IMR-90 (cell line): ENCODE data around the gene CDH15. TPM values are rescaled to one million over a fixed set of nuclear protein-coding genes. Genes with fewer than 3 reads are reported as not detected.

Experiments
- ATAC-seq: fragments of 200-7000 bp; cut with Tn5 transposase; 2 replicates; pipeline ENCODE4 v1.9.1; 2020; ENCODE audit warnings: low read depth, mild to moderate bottlenecking, moderate library complexity
- BruUV-seq: library from RNA; stranded (reverse); fragments of 400-500 nt; replicated peaks from 2 replicates; lab custom pipeline; 2021; lab: Mats Ljungman, UMichigan
- CTCF ChIA-PET: fragments of 300-600 bp; formaldehyde crosslinking; extraction: SDS; loops from one replicate; lab custom pipeline; 2021; ENCODE audit warnings: antibody characterized with exemption; lab: Yijun Ruan, JAX
- POLR2A ChIA-PET: fragments of 300-600 bp; sonication (Branson Sonifier 250); formaldehyde crosslinking; loops from one replicate; lab custom pipeline; 2022; ENCODE audit warnings: antibody characterized with exemption; ENCODE audit not compliant: unreplicated experiment; lab: Charles Lee
- DNase-seq: peaks from one replicate; pipeline ENCODE4 v3.0.0; 2013
- H2AFZ ChIP-seq: replicated peaks from 2 replicates; pipeline ENCODE3; 2013; ENCODE audit warnings: low read length, mild to moderate bottlenecking; ENCODE audit not compliant: poor library complexity
- H2AK5ac ChIP-seq: 2 replicates; pipeline ENCODE4 v1.6.1; 2013; ENCODE audit warnings: low read depth, low read length, inconsistent platforms
- H2AK9ac ChIP-seq: replicated peaks from 2 replicates; pipeline ENCODE3; 2013; ENCODE audit warnings: mild to moderate bottlenecking, low read depth, low read length, moderate library complexity; ENCODE audit not compliant: poor library complexity
- H2BK120ac ChIP-seq: 2 replicates; pipeline ENCODE4 v1.6.1; 2013; ENCODE audit warnings: low read depth, low read length, inconsistent platforms
- H2BK15ac ChIP-seq: 3 replicates; pipeline ENCODE4 v1.6.1; 2013; ENCODE audit warnings: low read depth, low read length, inconsistent platforms
- H2BK20ac ChIP-seq: 2 replicates; pipeline ENCODE4 v1.6.1; 2013; ENCODE audit warnings: low read depth, mild to moderate bottlenecking, inconsistent platforms, low read length, moderate library complexity
- H2BK5ac ChIP-seq: 2 replicates; pipeline ENCODE4 v1.6.1; 2013; ENCODE audit warnings: mild to moderate bottlenecking, low read depth, low read length, inconsistent platforms; ENCODE audit not compliant: poor library complexity, severe bottlenecking
- H3K14ac ChIP-seq: replicated peaks from 2 replicates; pipeline ENCODE4 v1.6.1; 2013; ENCODE audit warnings: low read depth, low read length, inconsistent platforms
- H3K18ac ChIP-seq: 2 replicates; pipeline ENCODE4 v1.6.1; 2013; ENCODE audit warnings: low read depth, low read length, control low read depth
- H3K23ac ChIP-seq: 2 replicates; pipeline ENCODE4 v1.6.1; 2013; ENCODE audit warnings: low read depth, low read length, inconsistent platforms
- H3K27ac ChIP-seq: 2 replicates; pipeline ENCODE4 v1.5.1; 2013; ENCODE audit warnings: mild to moderate bottlenecking, control low read depth, low read length; ENCODE audit not compliant: insufficient read depth
- H3K27me3 ChIP-seq: 2 replicates; pipeline ENCODE4 v1.6.1; 2013; ENCODE audit warnings: low read length; ENCODE audit not compliant: control insufficient read depth, insufficient read depth
- H3K36me3 ChIP-seq: 2 replicates; pipeline ENCODE4 v1.6.1; 2013; ENCODE audit warnings: low read length, mixed read lengths; ENCODE audit not compliant: control insufficient read depth, insufficient read depth
- H3K4ac ChIP-seq: 2 replicates; pipeline ENCODE4 v1.6.1; 2013; ENCODE audit warnings: low read depth, low read length, inconsistent platforms
- H3K4me1 ChIP-seq: 2 replicates; pipeline ENCODE4 v1.6.1; 2013; ENCODE audit warnings: low read length, mixed read lengths; ENCODE audit not compliant: control insufficient read depth, insufficient read depth
- H3K4me2 ChIP-seq: 2 replicates; pipeline ENCODE4 v1.6.1; 2013; ENCODE audit warnings: low read depth, mild to moderate bottlenecking, control low read depth, low read length, moderate library complexity
- H3K4me3 ChIP-seq: 2 replicates; pipeline ENCODE4 v1.5.1; 2013; ENCODE audit warnings: low read depth, mild to moderate bottlenecking, control low read depth, low read length, moderate library complexity; ENCODE audit not compliant: insufficient read depth
- H3K56ac ChIP-seq: 2 replicates; pipeline ENCODE4 v1.6.1; 2013; ENCODE audit warnings: low read length, inconsistent platforms; ENCODE audit not compliant: insufficient read depth; ENCODE audit errors: extremely low read depth
- H3K79me1 ChIP-seq, 2 experiments: 2 replicates each; pipeline ENCODE4 v1.6.1; 2013; ENCODE audit warnings: low read length in 2 of 2, inconsistent platforms in 1 of 2, low read depth in 1 of 2
- H3K9ac ChIP-seq: 2 replicates; pipeline ENCODE4 v1.6.1; 2013; ENCODE audit warnings: low read depth, low read length, control low read depth
- H3K9me1 ChIP-seq: 2 replicates; pipeline ENCODE4 v1.6.1; 2013; ENCODE audit warnings: low read length, inconsistent platforms; ENCODE audit not compliant: insufficient read depth
- H3K9me3 ChIP-seq: 2 replicates; pipeline ENCODE4 v1.6.1; 2013; ENCODE audit warnings: low read length; ENCODE audit not compliant: control insufficient read depth, insufficient read depth
- H4K20me1 ChIP-seq: 2 replicates; pipeline ENCODE4 v1.6.1; 2013; ENCODE audit warnings: low read length, inconsistent platforms; ENCODE audit not compliant: insufficient read depth
- H4K5ac ChIP-seq: 2 replicates; pipeline ENCODE4 v1.6.1; 2013; ENCODE audit warnings: mild to moderate bottlenecking, low read depth, low read length, control low read depth
- H4K8ac ChIP-seq, 2 experiments: 2 replicates each; pipeline ENCODE4 v1.6.1; 2013; ENCODE audit warnings: low read depth in 2 of 2, low read length in 2 of 2, control low read depth in 1 of 2, inconsistent platforms in 1 of 2
- H4K91ac ChIP-seq: 2 replicates; pipeline ENCODE4 v1.6.1; 2013; ENCODE audit warnings: low read depth, low read length, inconsistent platforms; ENCODE audit not compliant: insufficient read depth
- BHLHE40 ChIP-seq: fragments of 150-350 bp; IDR thresholded peaks from 2 replicates; pipeline ENCODE4 v1.6.1; 2016; ENCODE audit warnings: mild to moderate bottlenecking, low read depth, low read length
- CHD1 ChIP-seq: IDR thresholded peaks from 2 replicates; pipeline ENCODE4 v1.6.1; 2012; ENCODE audit warnings: low read depth, low read length, improper control_type of control experiment
- ELK1 ChIP-seq: fragments of 150-350 bp; IDR thresholded peaks from 2 replicates; pipeline ENCODE4 v1.6.1; 2016; ENCODE audit warnings: low read depth, mild to moderate bottlenecking, low read length, moderate library complexity, borderline replicate concordance
- FOS ChIP-seq: fragments of 150-350 bp; IDR thresholded peaks from 2 replicates; pipeline ENCODE4 v1.6.1; 2016; ENCODE audit warnings: low read depth, low read length
- MAFK ChIP-seq: IDR thresholded peaks from 2 replicates; pipeline ENCODE4 v1.6.1; 2012; ENCODE audit warnings: low read depth, low read length, improper control_type of control experiment
- MXI1 ChIP-seq: IDR thresholded peaks from 2 replicates; pipeline ENCODE4 v1.6.1; 2012; ENCODE audit warnings: low read depth, mild to moderate bottlenecking, low read length, moderate library complexity, borderline replicate concordance
- NFE2L2 ChIP-seq: fragments of 150-350 bp; IDR thresholded peaks from 2 replicates; pipeline ENCODE4 v1.6.1; 2016; ENCODE audit warnings: low read depth, mild to moderate bottlenecking, low read length
- POLR2A ChIP-seq: IDR thresholded peaks from 2 replicates; pipeline ENCODE4 v1.6.1; 2012; ENCODE audit warnings: mild to moderate bottlenecking, low read depth, low read length
- RAD21 ChIP-seq: IDR thresholded peaks from 2 replicates; pipeline ENCODE4 v1.6.1; 2012; ENCODE audit warnings: low read length, improper control_type of control experiment
- RCOR1 ChIP-seq: IDR thresholded peaks from 2 replicates; pipeline ENCODE4 v1.6.1; 2012; ENCODE audit warnings: mild to moderate bottlenecking, low read length, improper control_type of control experiment; ENCODE audit not compliant: insufficient replicate concordance
- SMC3 ChIP-seq: fragments of 150-350 bp; IDR thresholded peaks from 2 replicates; pipeline ENCODE4 v1.6.1; 2016; ENCODE audit warnings: low read depth, mild to moderate bottlenecking, antibody characterized with exemption, low read length, moderate library complexity
- WGBS, 2 experiments: methylation state at CpG; one replicate each; pipeline versions ENCODE4 v1.1.5 to v1.1.7; 2013; ENCODE audit warnings: missing lambda C conversion rate in 2 of 2; ENCODE audit not compliant: insufficient read length in 1 of 2; ENCODE audit errors: extremely low coverage in 2 of 2; 5-methylcytosine and 5-hydroxymethylcytosine counted together
- dilution Hi-C: fragments of 300-500 bp; cut with HindIII; formaldehyde crosslinking; loops from one replicate; pipeline ENCODE4 v1.14.3; 2018; ENCODE audit warnings: low sequenced_read_pairs; ENCODE audit not compliant: unreplicated experiment
- in situ Hi-C: fragments of 300-500 bp; cut with MboI; formaldehyde crosslinking; loops from 3 replicates; pipeline ENCODE4 v1.14.3; 2019; ENCODE audit warnings: low sequenced_read_pairs, inconsistent platforms, mixed read lengths
- intact Hi-C: fragments of 100-400 bp; cut with micrococcal nuclease; formaldehyde crosslinking; loops from 2 replicates; pipeline ENCODE4 v1.10.0; 2022
- polyA plus RNA-seq, 3 experiments: library from polyadenylated mRNA; depleted of rRNA; stranded (reverse); fragments of >200 nt; gene quantifications; 2 replicates each; pipeline ENCODE4 v1.2.3, GENCODE V29; 2012; ENCODE audit warnings: low replicate concordance in 1 of 3
- total RNA-seq: library from RNA; depleted of rRNA; stranded (reverse); fragments of >200 nt; gene quantifications from 2 replicates; pipeline ENCODE4 v1.2.3, GENCODE V29; 2012
- TF ChIP-seq, protein P1 (sequence below): conservative IDR thresholded peaks from 2 replicates; pipeline ENCODE4 v1.5.1; 2012; ENCODE audit warnings: mild to moderate bottlenecking, low read depth, low read length, improper control_type of control experiment

Gene CDH15
- total and polyA plus RNA-seq, 2 of the 4 experiments (the other 2 are of a cell fraction): 0.18 to 0.62 TPM

DNA sequence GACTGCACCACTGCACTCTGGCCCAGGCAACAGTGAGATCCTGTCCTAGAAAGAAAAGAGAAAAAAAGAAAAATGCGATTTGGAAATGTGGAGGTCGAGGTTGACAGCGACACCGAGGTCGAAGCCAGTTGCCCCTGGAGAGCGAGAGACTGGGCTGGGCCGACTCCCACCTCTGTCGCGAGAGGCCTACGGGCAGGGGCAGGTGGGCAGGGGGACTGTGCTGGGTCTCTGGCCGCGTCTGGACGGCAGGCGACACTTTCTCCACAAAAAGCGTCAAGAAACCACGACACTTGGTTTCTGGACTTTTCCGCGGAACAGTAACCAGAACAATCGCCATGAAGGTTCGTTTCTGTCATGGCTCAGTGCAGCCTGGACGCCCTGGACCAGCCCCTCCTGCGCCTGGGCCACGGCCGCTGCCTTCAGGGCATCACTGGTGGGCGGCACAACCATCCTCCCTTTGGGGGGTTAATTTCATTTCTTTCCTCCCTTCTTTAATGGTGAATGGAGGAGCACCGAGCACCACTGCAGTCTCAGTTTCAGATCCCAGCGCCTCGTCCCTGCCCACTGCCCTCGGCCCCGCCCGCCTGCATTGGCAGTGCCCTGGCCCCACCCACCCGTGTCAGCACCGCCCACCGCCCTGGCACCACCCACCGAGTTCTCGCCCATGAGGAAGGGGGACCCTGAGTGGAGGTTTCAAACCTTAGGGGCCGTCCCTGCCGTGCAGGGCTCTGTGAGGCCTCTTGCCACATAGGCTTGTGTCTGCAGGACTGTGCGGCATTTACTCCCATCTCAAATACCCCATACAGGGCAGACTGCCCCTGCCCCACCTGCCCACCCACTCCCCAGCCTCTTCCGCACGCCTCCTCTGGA lies 18.5 kb upstream of the CDH15 start:
- no peaks in the 10 kb centered on the region for H3K9me1 ChIP-seq
- dilution Hi-C loops: no loop called here
- ATAC-seq (no peak), DNase-seq (no peak)
- H2BK15ac ChIP-seq: no peak overlapping the region
- ChIA-PET CTCF (no interaction called here), POLR2A (no interaction called here)
- H3K14ac ChIP-seq: no peak overlapping the region
- WGBS, 2 experiments: 89% methylated on average over 6 of the region's 41 CpGs; no CpG with 5 or more reads in 1 of the 2 experiments
- no peak overlapping the region for H2AFZ ChIP-seq
- no peak overlapping the region for H3K27ac ChIP-seq
- no peak overlapping the region for H4K91ac ChIP-seq
- no peak overlapping the region for H3K18ac ChIP-seq
- H3K79me1 ChIP-seq: no peaks in the 10 kb centered on the region
- H3K27me3 ChIP-seq: no peaks in the 10 kb centered on the region
- H2AK5ac ChIP-seq: no peak overlapping the region
- no peak overlapping the region for H3K4me2 ChIP-seq
- H3K9me3 ChIP-seq: no peaks in the 10 kb centered on the region
- no peak overlapping the region for H3K23ac ChIP-seq
- in situ Hi-C loops: no loop called here
- H2BK5ac ChIP-seq: no peak overlapping the region
- no peak overlapping the region for H2BK20ac ChIP-seq
- no TSS peak for BruUV-seq
- TF ChIP-seq POLR2A (no peak), MXI1 (no peak), NFE2L2 (no peak), SMC3 (no peak), ELK1 (no peak), RCOR1 (no peak), RAD21 (no peak), CHD1 (no peak), BHLHE40 (no peak), FOS (no peak), MAFK (no peak)
- TF ChIP-seq, protein P1, sequence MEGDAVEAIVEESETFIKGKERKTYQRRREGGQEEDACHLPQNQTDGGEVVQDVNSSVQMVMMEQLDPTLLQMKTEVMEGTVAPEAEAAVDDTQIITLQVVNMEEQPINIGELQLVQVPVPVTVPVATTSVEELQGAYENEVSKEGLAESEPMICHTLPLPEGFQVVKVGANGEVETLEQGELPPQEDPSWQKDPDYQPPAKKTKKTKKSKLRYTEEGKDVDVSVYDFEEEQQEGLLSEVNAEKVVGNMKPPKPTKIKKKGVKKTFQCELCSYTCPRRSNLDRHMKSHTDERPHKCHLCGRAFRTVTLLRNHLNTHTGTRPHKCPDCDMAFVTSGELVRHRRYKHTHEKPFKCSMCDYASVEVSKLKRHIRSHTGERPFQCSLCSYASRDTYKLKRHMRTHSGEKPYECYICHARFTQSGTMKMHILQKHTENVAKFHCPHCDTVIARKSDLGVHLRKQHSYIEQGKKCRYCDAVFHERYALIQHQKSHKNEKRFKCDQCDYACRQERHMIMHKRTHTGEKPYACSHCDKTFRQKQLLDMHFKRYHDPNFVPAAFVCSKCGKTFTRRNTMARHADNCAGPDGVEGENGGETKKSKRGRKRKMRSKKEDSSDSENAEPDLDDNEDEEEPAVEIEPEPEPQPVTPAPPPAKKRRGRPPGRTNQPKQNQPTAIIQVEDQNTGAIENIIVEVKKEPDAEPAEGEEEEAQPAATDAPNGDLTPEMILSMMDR: no peak
- H3K56ac ChIP-seq: no peak overlapping the region
- H4K8ac ChIP-seq: no peak overlapping the region
- peaks cover 13% of the 10 kb centered on the region; the same call in 1 of the 2 replicates for H3K36me3 ChIP-seq
- no peak overlapping the region for H3K4me3 ChIP-seq
- H3K4ac ChIP-seq: no peak overlapping the region
- peaks cover 8% of the 10 kb centered on the region for H3K4me1 ChIP-seq
- H2AK9ac ChIP-seq: peak overlapping the region; percentile 15
- intact Hi-C loops: no loop called here
- no peak overlapping the region for H4K5ac ChIP-seq
- peaks cover 3% of the 10 kb centered on the region; the same call in 1 of the 2 replicates for H4K20me1 ChIP-seq
- no peak overlapping the region for H2BK120ac ChIP-seq
- H3K9ac ChIP-seq: no peak overlapping the region
